GM19238 (cell line): ENCODE data around the gene PON3.

Source experiments
- DNase-seq: peaks from one replicate; pipeline ENCODE4 v3.0.0; 2011; ENCODE audit warnings: low spot score; ENCODE audit not compliant: insufficient read length

Gene PON3

DNA sequence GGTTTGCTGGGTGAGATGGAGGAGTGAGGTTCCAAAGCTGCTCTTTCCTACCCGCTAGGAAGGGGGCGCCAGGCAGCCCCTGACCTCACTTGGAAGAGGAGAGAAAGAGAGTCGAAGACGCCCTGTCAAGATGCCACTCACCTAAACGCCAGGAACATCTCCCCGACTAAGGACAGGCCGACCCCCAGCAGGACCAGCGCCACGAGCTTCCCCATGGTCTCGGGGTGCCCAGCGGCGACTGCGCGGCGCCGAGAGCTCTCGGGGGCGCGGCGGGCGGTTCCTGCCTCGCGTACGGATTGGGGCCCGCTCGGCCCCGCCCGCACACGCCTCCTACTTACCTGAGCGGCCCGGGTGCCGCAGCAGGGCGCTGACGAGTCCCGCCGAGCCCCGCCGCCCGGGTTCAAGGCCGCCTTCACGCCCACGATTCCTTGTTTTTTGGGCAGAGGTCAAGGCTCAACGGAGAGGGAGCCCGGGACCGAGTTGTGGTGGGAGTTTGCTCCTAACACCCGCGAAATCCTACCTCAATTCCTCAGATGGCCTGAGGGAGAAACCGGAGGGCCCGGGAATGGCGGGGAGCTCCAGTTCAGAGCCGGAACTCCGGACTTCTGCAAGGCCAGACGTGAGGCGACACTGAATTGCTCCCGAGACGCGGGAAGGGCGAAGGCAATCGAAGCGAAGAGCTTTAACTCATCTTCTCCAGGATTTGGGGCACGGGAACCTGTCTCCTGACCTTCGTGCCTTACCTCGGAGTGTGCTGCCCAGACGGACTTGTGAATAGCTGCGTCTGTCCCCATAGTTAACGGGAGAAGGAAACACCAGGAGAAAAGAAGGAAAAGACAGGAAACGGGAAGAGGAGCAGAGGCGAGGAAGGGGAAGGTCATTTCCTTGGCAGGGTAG, at the start of gene PON3:
TSS of gene PON3 (minus strand) at position 240 of the 897 bp plus-strand sequence. CDS start at position 215, 25 bp downstream.
- no peak for DNase-seq

DNA sequence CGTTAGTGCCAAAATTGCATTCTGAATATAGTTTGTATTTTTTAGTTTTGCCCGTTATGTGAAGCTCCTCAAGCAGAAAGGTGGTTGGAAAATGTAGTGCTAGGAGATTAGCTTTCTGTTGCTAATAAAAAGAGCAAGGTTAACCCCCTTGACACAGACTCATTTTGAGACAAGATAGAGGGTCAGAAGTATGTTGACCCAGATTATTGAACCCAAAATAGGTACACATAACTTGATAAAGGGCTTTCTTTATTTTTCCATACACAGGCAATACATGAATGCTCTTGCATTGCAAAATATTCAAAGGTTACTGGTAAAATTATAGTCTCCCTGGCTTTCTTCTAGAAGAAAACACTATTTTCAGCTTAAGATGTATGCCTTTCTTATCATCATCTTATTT, 48.6 kb upstream of the PON3 start:
- no peak for DNase-seq

DNA sequence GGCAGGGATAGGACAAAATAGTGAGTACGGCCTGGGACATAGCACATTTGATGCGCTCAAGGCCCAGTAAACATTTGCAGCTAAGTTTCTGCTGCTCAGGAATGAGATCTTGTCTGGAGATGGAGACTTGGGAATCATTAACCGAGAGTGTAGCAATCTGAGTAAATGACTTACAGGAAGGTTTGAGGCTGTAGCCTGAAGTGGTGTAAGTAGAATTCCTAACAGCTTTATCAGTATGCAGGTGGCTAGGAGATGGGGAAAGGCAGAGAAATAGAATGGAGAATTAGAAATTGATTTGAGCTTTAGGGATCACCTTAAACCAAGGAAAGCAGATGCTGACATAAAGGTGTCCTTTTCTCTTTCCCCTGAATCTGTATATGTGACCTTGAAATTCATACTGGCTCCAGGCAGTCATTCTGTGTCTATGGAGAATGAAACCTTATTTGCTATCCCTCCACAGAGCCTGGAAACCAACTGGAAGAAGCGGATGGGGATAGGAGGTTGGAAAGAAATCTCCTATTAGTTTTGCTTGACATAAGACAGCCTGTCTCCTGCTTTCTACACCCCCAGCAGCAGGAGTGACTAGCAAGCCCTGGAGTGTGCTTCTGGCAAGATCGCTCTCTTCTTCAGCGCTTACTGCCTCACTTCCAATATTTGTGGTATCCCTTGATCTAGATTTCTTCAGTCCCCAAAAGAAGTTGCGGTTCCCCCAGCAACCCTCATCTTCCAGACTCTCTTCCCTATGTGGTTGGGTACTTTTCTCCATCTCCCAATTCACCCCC, 45.1 kb upstream of the PON3 start:
- no peak for DNase-seq

DNA sequence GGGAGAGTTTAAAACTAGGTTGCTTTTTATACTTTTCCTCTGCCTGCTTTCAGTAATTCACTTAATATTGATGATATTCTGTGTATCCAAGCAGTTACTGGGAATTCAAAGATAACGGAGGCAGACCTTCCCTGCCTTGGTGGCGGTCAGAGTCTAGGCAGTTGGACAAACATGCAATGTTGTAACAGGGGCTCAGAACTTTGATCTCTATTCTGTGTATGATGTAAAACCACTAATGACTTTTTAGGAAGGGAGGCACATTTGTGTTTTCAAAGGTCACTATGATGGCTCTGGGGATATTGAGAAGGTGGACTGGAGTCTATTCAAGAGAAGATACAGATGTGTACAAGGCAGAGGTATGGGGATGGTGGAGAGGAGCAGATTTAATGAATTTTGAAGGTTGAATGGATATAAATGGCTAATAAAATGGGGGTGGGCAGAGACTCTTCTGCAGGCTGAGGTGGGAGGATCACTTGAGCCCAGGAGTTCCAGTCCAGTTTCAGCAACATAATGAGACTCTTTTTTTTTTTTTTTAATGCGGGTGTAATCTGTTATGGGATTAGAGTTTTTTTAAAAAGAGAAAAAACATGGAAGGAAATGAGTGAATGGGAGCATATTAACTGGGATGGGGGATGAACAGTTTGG, 44.3 kb upstream of the PON3 start:
- DNase-seq: no peak

DNA sequence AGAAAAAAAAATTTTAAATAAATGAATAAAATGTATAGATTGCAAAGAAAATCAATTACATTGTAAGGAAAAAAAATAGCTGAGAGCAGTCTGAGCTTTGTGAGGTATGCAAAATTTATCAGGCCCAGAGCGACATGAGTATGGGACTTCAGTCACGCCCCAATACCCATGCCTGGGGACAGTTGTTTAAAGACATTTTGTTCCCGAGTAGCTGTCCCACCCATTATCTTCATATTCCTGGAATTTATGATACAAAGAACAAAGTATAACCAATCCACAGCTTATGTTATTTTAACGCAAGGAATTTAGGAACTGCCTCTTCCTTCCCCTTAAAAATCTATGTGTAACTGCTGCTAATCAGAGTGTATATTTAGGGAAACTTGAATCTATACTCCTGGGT, 40.2 kb upstream of the PON3 start:
- no peak for DNase-seq

DNA sequence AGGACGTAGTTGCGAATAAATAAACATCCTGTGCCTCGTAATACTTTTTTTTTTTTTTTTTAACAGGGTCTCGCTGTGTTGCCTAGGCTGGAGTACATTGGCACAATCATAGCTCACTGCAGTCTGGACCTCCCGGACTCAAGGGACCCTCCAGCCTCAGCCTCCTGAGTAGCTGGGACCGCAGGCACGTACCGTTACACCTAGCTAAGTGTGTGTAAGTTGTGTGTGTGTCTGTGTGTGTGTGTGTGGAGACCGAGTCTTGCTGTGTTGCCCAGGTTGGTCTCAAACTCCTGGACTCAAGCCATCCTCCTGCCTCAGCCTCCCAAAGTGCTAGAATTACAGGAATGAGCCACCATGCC, 39.2 kb upstream of the PON3 start:
- DNase-seq: no peak

DNA sequence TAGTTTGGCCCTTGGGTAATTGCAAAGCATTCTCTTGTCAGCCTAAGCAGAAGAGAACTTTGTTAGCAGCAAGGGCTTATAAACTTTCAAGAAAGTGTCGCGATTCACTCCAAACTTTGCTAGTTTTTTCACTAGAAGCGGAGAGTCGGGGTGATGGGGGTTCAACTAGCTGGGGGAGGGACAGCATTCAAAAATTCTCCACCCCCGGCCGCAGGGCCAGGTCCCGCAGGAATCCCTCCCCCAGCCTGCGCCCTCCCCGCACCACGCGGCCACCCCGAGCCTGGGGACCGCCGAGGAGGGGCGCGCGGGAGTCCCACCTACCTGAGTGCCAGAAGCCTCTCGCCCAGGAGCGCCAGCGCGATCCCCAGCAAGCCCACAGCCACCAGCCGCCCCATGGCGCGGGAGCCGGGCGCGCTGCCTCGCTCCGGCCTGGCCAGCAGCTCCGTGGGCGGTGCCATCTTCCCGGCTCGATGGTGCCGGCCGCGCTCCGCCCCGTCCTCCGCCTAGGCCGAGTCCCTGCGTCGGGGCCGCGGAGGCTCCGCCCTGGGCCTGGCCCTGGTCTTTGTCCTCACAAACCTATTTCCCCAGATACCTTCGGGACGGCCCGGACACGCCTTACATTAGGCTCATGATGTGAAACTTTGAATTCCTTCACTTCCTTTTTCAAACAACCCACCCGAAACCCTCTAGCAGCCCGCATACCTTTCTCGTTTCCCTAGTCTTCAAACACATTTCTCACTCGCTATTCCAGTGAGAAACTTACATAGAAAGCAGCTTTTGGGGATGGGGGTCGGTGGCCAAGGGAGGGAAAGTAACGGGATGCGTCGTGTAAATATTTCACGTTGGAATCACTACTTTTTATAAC, 38.6 kb upstream of the PON3 start, which contains the start of gene PON2:
TSS of gene PON2 (minus strand) at position 472 of the 865 bp plus-strand sequence. CDS start at position 395, 77 bp downstream.
- DNase-seq: peak; percentile 51

DNA sequence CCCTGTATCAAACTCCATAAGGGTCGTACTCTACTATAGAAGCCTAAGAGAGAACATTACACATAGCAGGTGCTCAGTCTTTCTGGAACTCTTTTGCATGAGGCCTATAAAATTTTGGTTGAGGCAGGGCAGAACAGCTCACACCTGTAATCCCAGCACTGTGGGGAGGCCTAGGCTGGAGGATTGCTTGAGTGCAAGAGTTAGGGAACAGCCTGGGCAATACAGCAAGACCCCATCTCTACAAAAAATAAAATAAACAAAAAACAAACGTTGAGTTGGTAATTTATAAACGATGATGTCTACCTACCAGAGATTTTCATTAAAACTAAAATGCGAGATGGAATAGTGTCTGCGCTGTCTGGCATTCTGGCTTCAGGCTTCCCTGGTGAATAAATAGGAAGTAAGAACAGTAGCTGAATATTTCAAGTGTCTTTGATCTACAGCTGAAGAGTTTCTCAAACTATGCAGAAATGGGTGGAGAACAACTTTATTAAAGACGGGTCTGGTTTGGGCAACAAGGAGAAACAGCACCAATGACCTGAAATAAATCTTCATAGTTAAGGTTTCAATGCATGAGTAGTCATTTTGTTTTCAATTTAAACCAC, 37.9 kb upstream of the PON3 start:
- no peak for DNase-seq

DNA sequence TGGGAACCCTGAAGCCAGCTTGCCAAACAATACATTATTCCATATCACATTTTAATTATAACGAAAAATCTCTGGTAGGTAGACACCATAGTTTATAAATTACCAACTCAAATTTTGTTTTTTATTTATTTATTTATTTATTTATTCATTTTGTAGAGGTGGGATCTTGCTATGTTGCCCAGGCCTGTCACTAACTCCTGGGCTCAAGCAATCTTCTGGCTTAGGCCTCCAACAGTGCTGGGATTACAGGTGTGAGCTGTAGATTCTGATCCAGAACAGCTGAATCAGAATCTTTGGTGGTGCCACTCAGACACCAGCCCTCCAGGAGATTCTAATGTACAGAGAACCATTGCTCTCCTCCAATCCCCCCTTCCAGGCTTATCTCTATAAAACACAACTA, 37.0 kb upstream of the PON3 start:
- DNase-seq: no peak

DNA sequence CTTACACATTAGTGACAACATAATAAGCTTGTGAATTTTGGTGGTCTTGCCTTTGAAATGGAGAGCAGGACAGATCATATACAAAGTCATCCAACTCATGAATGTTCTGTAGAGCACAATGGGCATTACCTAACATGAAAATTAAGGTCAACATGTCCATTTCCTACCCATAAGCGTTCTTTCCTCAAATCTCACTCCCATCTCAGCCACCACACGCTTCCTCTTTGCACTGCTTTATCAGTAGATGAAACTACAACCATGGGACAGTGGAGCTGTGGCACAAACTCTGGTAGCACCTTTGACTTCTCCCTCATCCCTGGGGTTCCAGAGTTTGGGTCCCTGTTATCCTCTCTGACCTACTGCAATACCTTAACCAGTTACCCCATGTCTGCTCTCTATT, 36.4 kb upstream of the PON3 start:
- no peak for DNase-seq

DNA sequence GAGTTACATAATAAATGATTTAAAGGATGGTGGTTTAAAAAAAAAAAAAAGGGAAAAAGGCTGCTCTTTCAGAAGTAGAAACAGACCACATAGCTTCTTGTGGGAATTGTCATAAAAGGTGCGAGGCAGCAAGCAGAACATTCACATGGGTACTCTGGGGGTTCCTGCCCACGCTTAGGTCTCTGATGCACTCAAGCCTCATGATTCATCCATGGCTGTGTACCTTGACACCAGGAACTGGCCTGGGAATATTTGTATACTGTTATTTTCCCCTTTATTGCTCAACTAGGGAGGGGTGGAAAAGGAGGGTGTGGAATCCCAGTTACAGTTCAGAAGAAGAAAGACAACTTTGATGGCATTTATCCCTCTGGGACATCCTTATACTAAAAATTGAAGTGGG, 34.7 kb upstream of the PON3 start:
- DNase-seq: no peak

DNA sequence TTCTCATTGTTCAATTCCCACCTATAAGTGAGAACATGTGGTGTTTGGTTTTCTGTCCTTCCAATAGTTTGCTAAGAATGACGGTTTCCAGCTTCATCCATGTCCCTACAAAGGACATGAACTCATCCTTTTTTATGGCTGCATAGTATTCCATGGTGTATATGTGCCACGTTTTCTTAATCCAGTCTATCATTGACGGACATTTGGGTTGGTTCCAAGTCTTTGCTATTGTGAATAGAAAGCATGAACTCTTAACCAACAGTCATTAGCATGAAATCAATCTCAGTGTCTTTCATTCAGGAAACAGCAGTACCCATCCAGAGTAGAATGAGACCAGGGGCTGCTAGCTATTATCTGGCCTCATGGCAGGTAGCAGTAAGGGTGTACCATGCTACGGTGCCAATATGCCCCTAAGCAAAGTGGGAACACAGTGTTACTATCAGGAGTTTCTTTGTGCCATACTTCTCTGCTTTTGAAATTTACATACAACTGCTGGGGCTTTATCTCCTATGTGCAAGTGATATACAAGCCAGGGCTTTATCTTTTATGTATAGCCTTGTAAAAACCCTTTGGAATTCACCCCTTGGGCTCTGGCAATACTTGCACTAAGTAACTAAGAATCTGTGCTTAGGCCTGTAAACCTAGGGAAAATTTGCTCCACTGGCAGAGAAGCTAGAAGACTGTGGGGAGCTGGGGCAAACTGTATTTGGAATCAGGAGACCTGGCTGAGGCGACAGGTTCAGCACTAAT, 33.2 kb upstream of the PON3 start:
- DNase-seq: no peak

DNA sequence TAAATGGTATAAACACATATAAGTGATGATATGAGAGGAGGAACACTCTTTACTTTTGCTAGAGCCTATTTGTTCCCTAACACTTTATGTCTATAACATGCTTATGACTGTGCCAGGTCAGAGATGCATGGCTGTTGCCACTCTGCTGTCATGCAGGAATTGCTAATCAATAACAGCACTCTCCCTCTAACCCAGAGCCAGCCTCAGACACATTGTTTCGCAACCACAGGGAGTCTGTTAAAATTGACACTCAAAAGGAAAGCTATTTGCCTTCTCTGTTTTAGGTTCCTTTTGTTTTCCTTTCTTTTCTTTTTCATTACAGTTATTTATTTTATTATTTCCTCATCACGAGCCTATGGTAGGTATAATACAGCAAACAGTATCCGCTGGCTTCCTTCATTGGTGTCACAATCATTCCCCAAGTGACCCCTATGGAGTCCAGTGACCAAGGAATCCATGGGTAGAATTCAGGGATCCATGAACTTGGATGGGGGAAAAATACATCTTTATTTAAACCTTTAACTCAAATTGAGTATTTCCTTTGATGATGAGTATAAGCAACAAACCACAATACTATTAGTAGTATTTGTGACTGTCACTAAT, 31.8 kb upstream of the PON3 start:
- DNase-seq: no peak

DNA sequence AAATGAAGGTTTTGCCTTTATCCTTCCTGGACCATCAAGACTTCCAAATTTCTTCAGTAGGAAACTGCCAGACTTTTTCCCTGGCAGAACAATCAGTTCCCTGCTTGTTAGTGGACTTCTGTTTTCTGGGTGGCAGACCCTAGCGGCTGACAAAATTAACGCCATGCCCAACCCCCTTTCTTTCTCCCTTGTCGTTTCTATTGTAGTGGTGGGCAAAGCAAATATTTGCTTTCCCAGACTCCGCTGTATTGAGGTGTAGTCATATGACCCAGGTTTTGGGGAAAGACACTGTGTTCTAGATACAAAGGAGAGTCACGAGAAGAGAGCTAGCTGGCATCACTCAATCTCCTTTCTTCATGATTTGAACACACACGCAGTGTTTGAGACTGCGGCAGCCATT, 31.0 kb upstream of the PON3 start:
- no peak for DNase-seq

DNA sequence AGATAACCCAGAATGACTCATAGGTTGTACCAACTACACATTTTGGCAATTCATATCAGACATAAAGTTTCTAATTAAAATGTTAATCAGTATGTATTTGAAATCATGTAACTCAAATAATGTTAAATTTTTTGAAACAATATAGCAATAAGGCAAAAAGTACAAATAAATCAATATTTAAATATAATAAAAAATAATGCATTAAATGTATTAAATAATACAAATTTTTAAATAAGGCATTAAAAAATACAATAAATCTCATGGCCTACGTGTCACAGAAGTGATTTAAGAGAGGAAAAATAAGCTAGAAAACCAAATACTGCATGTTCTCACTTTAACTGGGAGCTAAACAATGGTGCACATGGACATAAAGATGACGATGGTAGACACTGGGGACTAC, 29.5 kb upstream of the PON3 start:
- no peak for DNase-seq

DNA sequence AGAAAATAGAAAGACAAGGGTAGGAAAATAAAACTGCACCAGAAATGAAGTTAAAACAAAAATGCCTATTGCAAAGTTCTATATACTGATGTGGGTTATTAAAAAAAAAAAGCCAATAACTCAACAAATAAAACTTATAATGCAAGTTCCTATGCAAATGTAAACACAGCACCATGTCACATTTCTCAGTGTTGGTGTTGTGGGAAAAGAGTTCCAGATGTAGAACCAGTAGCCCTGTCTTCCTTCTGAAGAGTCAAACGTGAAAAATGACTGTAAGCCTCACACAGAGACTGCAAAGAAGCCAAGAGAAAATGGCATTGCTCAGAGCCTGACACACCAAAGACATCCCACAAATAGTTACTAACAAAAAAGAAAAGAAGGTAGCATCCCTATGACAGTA, 28.5 kb upstream of the PON3 start:
- DNase-seq: no peak

DNA sequence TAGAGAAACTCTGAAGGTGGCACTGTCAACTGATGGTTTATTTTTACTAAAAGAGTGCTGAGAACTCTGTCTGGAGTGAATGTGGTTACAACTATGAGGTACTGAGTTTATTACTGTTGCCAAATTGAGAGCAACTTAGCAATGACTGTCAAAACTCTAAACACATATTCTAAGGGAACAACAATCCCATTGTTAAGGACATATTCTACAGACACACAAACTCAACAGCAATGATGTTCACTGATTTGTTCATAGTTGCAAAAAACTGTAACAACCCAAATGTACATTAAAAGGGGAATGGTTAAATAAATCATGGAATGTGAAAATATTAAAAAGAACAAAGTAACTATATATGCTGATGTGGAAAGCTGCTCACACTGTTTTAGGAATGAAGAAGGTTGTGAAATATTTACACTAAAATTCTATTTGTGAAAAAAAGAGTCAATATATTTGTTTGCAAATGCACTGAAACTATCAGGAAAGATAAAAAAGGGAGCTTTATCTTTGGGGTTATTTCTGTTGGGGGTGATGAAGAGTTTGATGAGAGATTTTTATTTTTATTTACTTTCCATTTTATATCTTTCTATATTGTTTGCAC, 25.8 kb upstream of the PON3 start:
- no peak for DNase-seq

DNA sequence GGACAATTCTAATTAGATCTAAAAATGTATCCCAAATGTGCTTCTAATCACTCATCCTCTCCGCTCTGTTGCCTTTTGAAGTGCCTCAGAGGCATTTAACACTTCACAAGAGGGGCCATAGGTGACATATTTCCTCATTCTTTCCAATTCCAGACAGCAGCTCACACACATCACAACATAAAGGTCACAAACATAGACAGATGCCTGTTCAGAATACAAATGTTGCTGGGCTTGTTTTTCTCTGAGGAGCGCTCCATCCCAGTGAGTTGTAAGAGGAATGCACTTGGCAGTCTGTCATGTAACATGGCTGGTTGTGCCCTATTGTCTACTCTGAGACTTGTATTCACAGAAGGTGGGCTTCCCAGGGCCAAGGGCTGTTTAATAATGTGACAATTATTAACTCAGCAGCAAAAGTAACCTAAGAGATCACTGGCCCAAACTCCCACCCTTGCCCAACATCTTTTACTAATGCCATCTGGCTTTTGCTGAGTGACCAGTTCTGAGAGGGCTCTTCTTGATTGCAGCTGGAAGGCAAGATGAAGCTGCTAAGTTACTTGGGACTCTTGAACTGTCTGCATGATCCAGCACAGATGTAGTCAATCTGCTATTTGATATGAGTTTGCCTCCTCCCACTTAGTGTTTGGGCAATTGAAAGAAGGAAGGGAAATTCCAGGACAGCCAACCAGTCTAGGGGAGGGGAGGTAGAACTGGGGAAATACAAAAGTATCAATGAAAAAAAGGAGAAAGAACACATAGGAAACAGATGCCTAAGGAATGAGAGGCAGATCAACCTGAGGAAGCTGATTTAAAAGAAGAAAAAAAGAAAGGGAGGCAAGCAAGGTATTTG, 25.0 kb upstream of the PON3 start:
- no peak for DNase-seq
